GM12892 (cell line): ENCODE data around the gene WNT3A.

Experiments
- POLR2A ChIP-seq: IDR thresholded peaks from 2 replicates; pipeline ENCODE4 v1.6.1; 2011; ENCODE audit warnings: low read depth, low read length, control low read depth
- POLR2AphosphoS5 ChIP-seq: IDR thresholded peaks from 2 replicates; pipeline ENCODE4 v1.6.1; 2011; ENCODE audit warnings: low read depth, low read length, control low read depth
- TAF1 ChIP-seq: IDR thresholded peaks from 2 replicates; pipeline ENCODE4 v1.6.1; 2011; ENCODE audit warnings: low read depth, mild to moderate bottlenecking, control low read depth, low read length, borderline replicate concordance

DNA sequence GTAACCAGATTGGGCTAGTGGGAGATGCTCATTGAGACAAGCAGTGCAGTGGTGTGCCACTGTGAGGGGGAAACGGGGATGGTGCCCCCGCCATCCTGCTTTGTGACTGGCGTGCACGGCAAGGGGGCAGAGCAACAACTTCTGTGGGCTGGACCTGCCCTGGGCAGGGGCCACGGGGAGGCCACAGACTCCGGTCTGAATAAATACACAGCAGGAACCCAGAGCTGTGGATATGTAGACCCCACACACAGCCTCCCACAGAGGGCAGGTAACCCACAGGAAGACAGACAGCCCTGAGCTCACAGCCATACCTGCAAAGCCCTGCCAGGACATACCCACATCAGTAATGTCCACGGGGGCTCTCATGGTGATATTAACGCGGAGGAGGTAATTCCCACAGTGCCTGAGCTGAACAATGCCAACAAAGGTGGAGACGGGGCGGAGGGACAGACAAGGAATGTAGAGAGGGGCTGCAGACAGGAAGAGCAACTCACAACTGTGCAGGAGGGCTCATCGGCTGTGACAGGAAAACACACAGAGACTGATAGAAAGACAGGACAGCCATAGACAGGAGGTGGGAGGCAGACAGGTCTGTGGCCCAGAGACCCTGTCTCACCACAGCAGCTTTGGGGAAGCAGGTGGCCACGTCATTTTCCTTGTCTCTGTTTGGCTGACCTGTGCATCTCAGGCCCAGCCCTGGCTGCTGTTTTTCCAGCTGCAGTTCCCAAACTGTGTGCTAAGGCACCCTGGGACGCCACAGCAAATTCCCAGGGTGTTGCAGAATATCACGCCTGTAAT lies 4.9 kb upstream of the WNT3A start:
- no peak for TF ChIP-seq TAF1
- no peak for TF ChIP-seq POLR2A
- TF ChIP-seq POLR2AphosphoS5: no peak
